Measurements from ENCODE around the gene NOG.

NOG gene

GRCh38 chr17:56596691-56597494, 3.4 kb downstream of the NOG start:
- H3K4me3 ChIP-seq (ENCODE audit: low read depth, low read length) = peak overlapping the region; percentile 70

GRCh38 chr17:56597495-56597990, 4.0 kb downstream of the NOG start:
- peak overlapping the region; percentile 35 for H3K4me3 ChIP-seq (ENCODE audit: low read depth, low read length)

GRCh38 chr17:56598466-56598865, 5.0 kb downstream of the NOG start:
- H3K4me3 ChIP-seq (ENCODE audit: low read depth, low read length) = no peak overlapping the region

GRCh38 chr17:56599088-56599487, 5.6 kb downstream of the NOG start:
- H3K4me3 ChIP-seq (ENCODE audit: low read depth, low read length) = no peak overlapping the region

- no peak overlapping the region for H3K4me3 ChIP-seq (ENCODE audit: low read depth, low read length)
These were observed 6.1 kb downstream of the NOG start for GRCh38 chr17:56599566-56599965.

GRCh38 chr17:56600256-56600655, 6.8 kb downstream of the NOG start:
- H3K4me3 ChIP-seq (ENCODE audit: low read depth, low read length) = no peak overlapping the region

GRCh38 chr17:56601591-56601990, 8.1 kb downstream of the NOG start:
- H3K4me3 ChIP-seq (ENCODE audit: low read depth, low read length) = no peak overlapping the region

GRCh38 chr17:56602292-56603130, 9.0 kb downstream of the NOG start:
- no peak overlapping the region for H3K4me3 ChIP-seq (ENCODE audit: low read depth, low read length)

- H3K4me3 ChIP-seq (ENCODE audit: low read depth, low read length) = no peak overlapping the region
These were observed 10.2 kb downstream of the NOG start for GRCh38 chr17:56603486-56604238.

GRCh38 chr17:56604691-56605290, 11.3 kb downstream of the NOG start:
- H3K4me3 ChIP-seq (ENCODE audit: low read depth, low read length) = no peak overlapping the region

- H3K4me3 ChIP-seq (ENCODE audit: low read depth, low read length) = no peak overlapping the region
These were observed 15.4 kb downstream of the NOG start for GRCh38 chr17:56608944-56609343.

- H3K4me3 ChIP-seq (ENCODE audit: low read depth, low read length) = no peak overlapping the region
These were observed 16.8 kb downstream of the NOG start for GRCh38 chr17:56610321-56610720.

GRCh38 chr17:56613131-56613530, 19.6 kb downstream of the NOG start:
- no peak overlapping the region for H3K4me3 ChIP-seq (ENCODE audit: low read depth, low read length)

GRCh38 chr17:56614522-56614921, 21.0 kb downstream of the NOG start:
- H3K4me3 ChIP-seq (ENCODE audit: low read depth, low read length) = no peak overlapping the region

GRCh38 chr17:56616239-56616638, 22.7 kb downstream of the NOG start:
- H3K4me3 ChIP-seq (ENCODE audit: low read depth, low read length) = no peak overlapping the region

GRCh38 chr17:56623383-56623782, 29.9 kb downstream of the NOG start:
- no peak overlapping the region for H3K4me3 ChIP-seq (ENCODE audit: low read depth, low read length)

- H3K4me3 ChIP-seq (ENCODE audit: low read depth, low read length) = no peak overlapping the region
These were observed 30.8 kb downstream of the NOG start for GRCh38 chr17:56624309-56624708.

GRCh38 chr17:56624912-56625311, 31.4 kb downstream of the NOG start:
- H3K4me3 ChIP-seq (ENCODE audit: low read depth, low read length) = no peak overlapping the region

- no peak overlapping the region for H3K4me3 ChIP-seq (ENCODE audit: low read depth, low read length)
These were observed 36.1 kb downstream of the NOG start for GRCh38 chr17:56629531-56630075.

- H3K4me3 ChIP-seq (ENCODE audit: low read depth, low read length) = no peak overlapping the region
These were observed 36.7 kb downstream of the NOG start for GRCh38 chr17:56630202-56630601.

GRCh38 chr17:56633681-56634080, 40.2 kb downstream of the NOG start:
- H3K4me3 ChIP-seq (ENCODE audit: low read depth, low read length) = no peak overlapping the region

Measured in iPS-11a (cell line).